G401 (cell line): ENCODE results near the gene CRISPLD2. TPM values are rescaled to one million over a fixed set of nuclear protein-coding genes. Genes with fewer than 3 reads are reported as not detected.

Experiments
- total RNA-seq: library from RNA; depleted of rRNA; stranded (reverse); fragments of >200 nt; shearing (Covaris generic); gene quantifications from 2 replicates; pipeline ENCODE4 v1.2.3, GENCODE V29; 2014; rRNA removed

Gene CRISPLD2
- total RNA-seq, 1 experiment from 2014 or later, result 0.03 TPM

Other genes starting within 250 kb of the CRISPLD2 start
- gene COTL1, start 201.9 kb upstream of the CRISPLD2 start, total RNA-seq, result 69.0 and 79.9 TPM in 2 replicates
- 29.7 and 35.2 TPM in 2 replicates for gene KLHL36, start 171.5 kb upstream of the CRISPLD2 start, total RNA-seq
- 54.2 and 82.0 TPM in 2 replicates for gene USP10, start 120.0 kb upstream of the CRISPLD2 start, total RNA-seq
- 32.9 and 46.2 TPM in 2 replicates for gene ZDHHC7, start 191.6 kb downstream of the CRISPLD2 start, total RNA-seq
- 5.5 and 10.5 TPM in 2 replicates for gene KIAA0513, start 207.8 kb downstream of the CRISPLD2 start, total RNA-seq